ENCODE data around the gene HSD17B11. TPM values are rescaled to one million over a fixed set of nuclear protein-coding genes. Genes with fewer than 3 reads are reported as not detected.

Gene HSD17B11
- total RNA-seq, 1 experiment from 2014 or later = 6.7 TPM

DNA sequence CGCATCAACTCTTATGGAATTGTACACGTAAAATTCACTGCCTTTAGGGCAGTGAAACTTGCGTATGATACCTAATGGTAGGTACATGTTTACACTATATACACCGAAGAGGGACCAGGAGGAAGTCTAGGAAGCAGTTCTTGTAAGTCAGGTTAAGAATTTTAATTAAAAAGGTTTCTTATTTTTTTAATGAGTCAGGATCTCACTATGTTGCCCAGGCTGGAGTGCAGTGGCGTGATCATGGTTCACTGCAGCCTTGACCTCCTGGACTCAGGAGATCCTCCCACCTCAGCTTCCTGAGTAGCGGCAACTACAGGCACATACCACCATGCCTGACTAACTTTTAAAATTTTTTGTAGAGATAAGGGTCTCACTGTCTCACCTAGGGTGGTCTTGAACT, 38.0 kb upstream of the HSD17B11 start:
- H3K27ac ChIP-seq (ENCODE audit: low read depth, low read length, poor library complexity, severe bottlenecking) = no peak overlapping the region
- ChIA-PET CTCF (no interaction called here), POLR2A (ENCODE audit: low non-redundant PET) (no interaction called here)
- no peaks in the 10 kb centered on the region for H3K9me3 ChIP-seq (ENCODE audit: low read depth, low read length, poor library complexity, severe bottlenecking)
- no TSS peak for BruUV-seq (replicated peaks)
- peaks cover 2% of the 10 kb centered on the region for H3K27me3 ChIP-seq (replicated peaks; ENCODE audit: insufficient read depth, low read depth, low read length, poor library complexity)
- TF ChIP-seq EZH2 (IDR thresholded peaks at IDR 0.05; ENCODE audit: borderline replicate concordance, low read depth, low read length, poor library complexity, severe bottlenecking) = no peak
- TF ChIP-seq, protein P1, sequence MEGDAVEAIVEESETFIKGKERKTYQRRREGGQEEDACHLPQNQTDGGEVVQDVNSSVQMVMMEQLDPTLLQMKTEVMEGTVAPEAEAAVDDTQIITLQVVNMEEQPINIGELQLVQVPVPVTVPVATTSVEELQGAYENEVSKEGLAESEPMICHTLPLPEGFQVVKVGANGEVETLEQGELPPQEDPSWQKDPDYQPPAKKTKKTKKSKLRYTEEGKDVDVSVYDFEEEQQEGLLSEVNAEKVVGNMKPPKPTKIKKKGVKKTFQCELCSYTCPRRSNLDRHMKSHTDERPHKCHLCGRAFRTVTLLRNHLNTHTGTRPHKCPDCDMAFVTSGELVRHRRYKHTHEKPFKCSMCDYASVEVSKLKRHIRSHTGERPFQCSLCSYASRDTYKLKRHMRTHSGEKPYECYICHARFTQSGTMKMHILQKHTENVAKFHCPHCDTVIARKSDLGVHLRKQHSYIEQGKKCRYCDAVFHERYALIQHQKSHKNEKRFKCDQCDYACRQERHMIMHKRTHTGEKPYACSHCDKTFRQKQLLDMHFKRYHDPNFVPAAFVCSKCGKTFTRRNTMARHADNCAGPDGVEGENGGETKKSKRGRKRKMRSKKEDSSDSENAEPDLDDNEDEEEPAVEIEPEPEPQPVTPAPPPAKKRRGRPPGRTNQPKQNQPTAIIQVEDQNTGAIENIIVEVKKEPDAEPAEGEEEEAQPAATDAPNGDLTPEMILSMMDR (conservative IDR thresholded peaks at IDR 0.05; ENCODE audit: low read depth, low read length) = no peak
- peaks cover 10% of the 10 kb centered on the region for H3K4me1 ChIP-seq (ENCODE audit: insufficient read depth, low read length, poor library complexity, severe bottlenecking)
- no peaks in the 10 kb centered on the region for H3K36me3 ChIP-seq (ENCODE audit: insufficient read depth, low read length, poor library complexity, severe bottlenecking)
- H3K4me3 ChIP-seq (ENCODE audit: low read depth, low read length, poor library complexity, severe bottlenecking) = no peak overlapping the region
- intact Hi-C loops (cut with micrococcal nuclease; ENCODE audit: unreplicated experiment) = no loop called here
- DNase-seq (ENCODE audit: low spot score) = no peak

DNA sequence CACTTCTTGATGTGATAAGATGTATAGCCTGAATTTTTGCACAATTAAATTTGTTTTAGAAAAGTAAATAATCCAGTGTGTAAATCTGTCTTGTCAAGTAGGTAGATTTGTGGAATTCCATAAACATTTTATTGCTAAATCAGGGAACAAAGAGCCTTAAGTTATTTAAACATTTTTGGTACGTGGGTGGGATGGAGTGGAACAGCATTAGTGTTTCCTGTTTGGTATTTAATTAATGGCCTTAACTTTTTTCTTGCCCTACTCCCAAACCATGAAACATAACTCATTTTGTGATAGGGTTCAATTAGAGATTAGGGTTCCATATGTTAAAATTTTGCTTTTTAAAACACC, 36.5 kb upstream of the HSD17B11 start:
- POLR2A ChIA-PET (ENCODE audit: low non-redundant PET) = no interaction called here
- H3K36me3 ChIP-seq (ENCODE audit: insufficient read depth, low read length, poor library complexity, severe bottlenecking) = no peaks in the 10 kb centered on the region
- H3K4me1 ChIP-seq (ENCODE audit: insufficient read depth, low read length, poor library complexity, severe bottlenecking) = peaks cover 10% of the 10 kb centered on the region

DNA sequence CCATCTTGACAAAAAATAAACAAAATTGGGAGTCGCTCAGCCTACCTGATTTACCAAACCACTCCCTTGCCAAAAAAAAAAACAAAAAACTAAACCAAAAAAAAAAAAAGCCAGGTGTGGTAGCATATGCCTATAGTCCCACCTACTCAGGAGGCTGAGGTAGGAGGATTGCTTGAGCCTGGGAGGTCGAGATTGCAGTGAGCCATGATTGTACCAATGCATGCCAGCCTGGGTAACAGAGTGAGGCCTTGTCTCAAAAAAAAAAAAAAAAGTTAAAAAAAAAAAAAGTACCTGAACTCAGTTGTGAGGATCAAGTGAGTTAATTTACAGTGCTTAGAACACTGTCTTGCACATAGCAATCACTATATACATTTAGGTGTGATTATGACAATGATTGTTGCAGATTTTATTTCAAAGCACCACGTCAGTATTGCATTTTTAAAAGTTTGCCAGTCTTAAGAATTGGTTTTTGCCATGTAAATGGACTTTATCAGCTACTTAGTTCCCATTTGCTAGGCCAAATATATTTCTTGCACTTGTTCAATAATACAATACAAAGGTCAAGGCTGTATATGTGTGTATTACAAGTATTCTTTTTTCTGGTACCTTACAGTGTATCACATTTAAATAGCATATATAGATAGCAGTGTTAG, 36.0 kb upstream of the HSD17B11 start:
- peaks cover 2% of the 10 kb centered on the region for H3K27me3 ChIP-seq (replicated peaks; ENCODE audit: insufficient read depth, low read depth, low read length, poor library complexity)
- no peaks in the 10 kb centered on the region for H3K9me3 ChIP-seq (ENCODE audit: low read depth, low read length, poor library complexity, severe bottlenecking)
- H3K27ac ChIP-seq (ENCODE audit: low read depth, low read length, poor library complexity, severe bottlenecking) = no peak overlapping the region
- TF ChIP-seq, protein P1 (conservative IDR thresholded peaks at IDR 0.05; ENCODE audit: low read depth, low read length) = no peak
- TF ChIP-seq EZH2 (IDR thresholded peaks at IDR 0.05; ENCODE audit: borderline replicate concordance, low read depth, low read length, poor library complexity, severe bottlenecking) = no peak
- intact Hi-C loops (cut with micrococcal nuclease; ENCODE audit: unreplicated experiment) = no loop called here
- H3K36me3 ChIP-seq (ENCODE audit: insufficient read depth, low read length, poor library complexity, severe bottlenecking) = no peaks in the 10 kb centered on the region
- POLR2A ChIA-PET (ENCODE audit: low non-redundant PET) = no interaction called here
- no peak for DNase-seq (ENCODE audit: low spot score)
- H3K4me1 ChIP-seq (ENCODE audit: insufficient read depth, low read length, poor library complexity, severe bottlenecking) = peaks cover 10% of the 10 kb centered on the region
- CTCF ChIA-PET = no interaction called here
- BruUV-seq (replicated peaks) = no TSS peak
- no peak overlapping the region for H3K4me3 ChIP-seq (ENCODE audit: low read depth, low read length, poor library complexity, severe bottlenecking)

More for the DNA sequence above, 36.5 kb upstream of the HSD17B11 start:
- CTCF ChIA-PET = no interaction called here
- peaks cover 2% of the 10 kb centered on the region for H3K27me3 ChIP-seq (replicated peaks; ENCODE audit: insufficient read depth, low read depth, low read length, poor library complexity)
- no peak for TF ChIP-seq EZH2 (IDR thresholded peaks at IDR 0.05; ENCODE audit: borderline replicate concordance, low read depth, low read length, poor library complexity, severe bottlenecking)
- TF ChIP-seq, protein P1 (conservative IDR thresholded peaks at IDR 0.05; ENCODE audit: low read depth, low read length) = no peak
- H3K27ac ChIP-seq (ENCODE audit: low read depth, low read length, poor library complexity, severe bottlenecking) = no peak overlapping the region
- no TSS peak for BruUV-seq (replicated peaks)
- no peaks in the 10 kb centered on the region for H3K9me3 ChIP-seq (ENCODE audit: low read depth, low read length, poor library complexity, severe bottlenecking)
- H3K4me3 ChIP-seq (ENCODE audit: low read depth, low read length, poor library complexity, severe bottlenecking) = no peak overlapping the region
- DNase-seq (ENCODE audit: low spot score) = peak; percentile 58
- intact Hi-C loops (cut with micrococcal nuclease; ENCODE audit: unreplicated experiment) = no loop called here

Data from A673 (cell line).